Embryonic facial prominence (tissue), 1 donor: ENCODE data around the gene TCF7L2.

Experiments used
- DNase-seq: peaks from one replicate; pipeline ENCODE4 v3.0.0-alpha.2; 2016; ENCODE audit errors: extremely low spot score

TCF7L2 gene

DNA sequence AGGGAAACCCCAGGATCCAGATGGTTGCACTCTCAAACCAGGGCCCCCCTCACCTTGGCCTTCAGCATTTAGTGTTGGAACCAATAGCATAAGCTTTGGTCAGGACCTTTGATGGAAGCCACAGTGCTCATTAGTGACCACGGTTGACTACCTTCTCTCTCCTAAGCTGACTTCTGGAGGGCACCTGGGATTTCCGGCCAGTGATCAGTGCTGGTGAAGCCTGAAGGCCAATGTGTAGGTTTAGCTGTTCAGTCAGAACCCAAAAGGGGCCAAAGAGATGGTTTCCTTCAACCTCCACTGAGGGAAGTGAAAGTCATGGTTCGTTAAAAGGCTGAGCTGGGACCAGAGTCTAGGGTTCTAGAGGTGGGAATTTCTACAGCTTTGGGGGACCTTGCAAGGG lies 46.4 kb downstream of the TCF7L2 start:
- no peak for DNase-seq

DNA sequence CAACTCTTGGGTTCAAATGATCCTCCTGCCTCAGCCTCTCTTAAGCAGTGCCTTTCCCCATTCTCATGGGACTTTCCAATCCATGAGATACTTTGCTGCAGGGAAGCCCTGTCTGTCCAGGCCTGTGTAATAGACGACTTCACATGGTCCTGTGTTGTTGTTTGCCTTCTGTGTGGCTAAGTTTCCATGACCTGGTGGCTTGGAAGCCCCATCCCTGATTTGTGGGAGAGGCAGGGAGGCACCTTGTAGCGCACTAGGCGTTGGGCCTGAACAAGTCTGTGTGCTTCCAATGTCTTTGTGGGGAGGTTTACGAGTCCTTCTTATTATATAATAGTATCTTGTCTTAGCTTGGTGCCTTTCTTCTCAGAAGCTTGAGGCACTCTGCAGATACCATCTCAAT lies 49.1 kb downstream of the TCF7L2 start:
- no peak for DNase-seq

DNA sequence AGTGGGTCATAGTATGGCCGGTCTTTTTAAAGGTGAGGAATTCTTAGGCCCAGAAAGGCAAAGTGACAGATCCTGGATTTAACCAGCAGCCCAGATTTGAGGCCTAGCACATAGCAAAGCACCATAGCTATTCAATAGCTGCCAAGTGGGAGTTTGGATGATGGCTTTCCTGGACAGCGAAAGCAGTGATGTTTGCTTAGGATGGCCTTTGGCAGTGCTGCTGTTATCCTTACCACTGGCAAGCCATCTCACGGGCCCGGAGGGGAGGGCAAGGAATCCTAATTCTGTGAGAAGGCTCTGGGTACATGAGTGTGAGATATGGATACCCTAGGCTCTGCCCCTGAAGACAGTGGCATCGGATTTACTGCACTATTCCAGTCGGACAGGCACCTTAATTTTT lies 50.4 kb downstream of the TCF7L2 start:
- DNase-seq: no peak

DNA sequence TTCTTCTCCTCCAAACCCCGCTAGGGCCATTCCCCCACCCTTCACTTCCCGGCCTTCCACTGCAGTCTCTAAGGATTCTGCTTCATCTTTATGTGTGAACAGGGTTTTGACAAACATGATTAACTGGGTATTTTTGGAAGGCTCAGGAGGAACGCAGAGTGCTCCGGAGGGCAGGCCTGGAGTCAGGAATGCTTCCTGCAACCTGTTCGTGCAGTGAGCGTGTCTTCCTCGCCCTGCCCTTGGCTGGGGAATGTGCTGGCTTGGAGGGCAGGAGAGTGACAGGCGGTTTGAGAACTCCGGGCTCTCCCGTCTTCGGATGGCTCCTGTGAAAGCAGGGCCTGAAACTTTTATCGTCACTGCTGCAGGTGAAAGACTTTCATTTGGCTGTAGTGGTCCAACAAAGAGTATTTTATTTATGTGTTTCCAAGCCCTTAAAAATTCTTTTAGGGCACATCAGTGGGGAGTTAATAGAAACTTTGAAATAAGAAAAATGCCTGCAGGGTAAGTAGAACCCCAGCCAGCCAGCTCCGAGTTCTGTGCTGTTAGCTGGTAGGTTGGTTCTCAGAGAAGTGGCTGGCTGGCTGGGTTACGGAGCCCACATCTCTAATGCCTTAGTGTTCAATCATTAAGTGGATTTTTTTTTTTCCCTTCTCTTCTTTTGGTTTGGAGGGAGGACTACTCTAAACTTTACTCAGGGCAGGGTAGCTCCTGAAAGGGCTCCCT lies 51.0 kb downstream of the TCF7L2 start:
- peak; percentile 20 for DNase-seq

DNA sequence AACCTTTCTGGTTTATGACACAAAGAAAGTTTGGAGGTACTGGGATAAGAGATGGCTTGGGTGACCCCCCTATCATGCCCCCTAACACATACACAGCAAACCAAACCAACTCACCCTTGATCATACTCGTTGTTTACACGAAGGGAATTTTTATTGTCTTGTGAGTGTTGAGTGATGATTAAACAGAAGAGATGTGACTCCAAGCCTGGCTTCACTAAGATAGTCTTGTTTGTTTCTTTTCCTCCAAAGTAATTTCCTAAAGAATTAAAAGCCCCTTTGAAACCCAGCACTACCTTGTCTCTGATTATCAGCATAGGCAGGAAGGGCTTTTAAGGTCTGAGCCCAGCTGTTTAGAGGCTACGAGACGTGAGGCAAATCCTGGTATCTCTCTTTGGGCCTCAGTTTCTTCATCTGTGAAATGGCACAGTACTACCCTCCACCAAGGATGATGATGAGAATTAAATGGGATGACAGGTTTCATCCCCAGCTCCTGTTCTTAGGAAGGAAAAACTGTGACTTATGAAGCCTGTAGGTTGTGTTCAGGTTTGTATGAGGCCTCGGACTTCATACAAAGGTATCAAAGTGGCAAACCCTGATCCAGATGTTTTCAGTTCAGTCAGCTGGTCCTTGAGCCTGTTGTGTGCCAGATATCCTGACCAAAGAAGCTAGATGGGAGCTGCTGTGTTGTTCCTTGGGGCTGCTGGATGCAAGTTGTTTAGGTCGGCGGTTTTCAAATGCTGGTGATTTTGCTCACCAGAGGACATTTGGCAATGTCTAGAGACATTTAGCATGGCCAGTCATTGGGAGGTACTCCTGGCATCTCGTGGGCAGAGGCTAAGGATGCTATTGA lies 51.8 kb downstream of the TCF7L2 start:
- DNase-seq: no peak

DNA sequence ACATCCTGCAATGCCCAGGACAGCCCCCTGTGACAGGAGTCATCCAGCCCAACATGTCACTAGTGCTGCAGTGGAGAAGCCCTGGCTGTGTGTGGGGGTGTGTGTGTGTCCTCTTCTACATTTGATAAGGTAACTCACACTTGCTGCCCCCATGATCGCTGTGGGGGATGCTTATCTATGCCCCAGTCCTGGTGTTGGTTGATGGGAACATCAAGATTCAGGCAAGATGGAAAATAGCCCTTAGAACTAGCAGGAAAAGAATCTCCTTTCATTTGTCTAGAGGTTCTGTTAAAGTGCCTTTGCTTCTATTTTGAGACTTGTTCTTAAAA lies 52.4 kb downstream of the TCF7L2 start:
- DNase-seq: no peak

DNA sequence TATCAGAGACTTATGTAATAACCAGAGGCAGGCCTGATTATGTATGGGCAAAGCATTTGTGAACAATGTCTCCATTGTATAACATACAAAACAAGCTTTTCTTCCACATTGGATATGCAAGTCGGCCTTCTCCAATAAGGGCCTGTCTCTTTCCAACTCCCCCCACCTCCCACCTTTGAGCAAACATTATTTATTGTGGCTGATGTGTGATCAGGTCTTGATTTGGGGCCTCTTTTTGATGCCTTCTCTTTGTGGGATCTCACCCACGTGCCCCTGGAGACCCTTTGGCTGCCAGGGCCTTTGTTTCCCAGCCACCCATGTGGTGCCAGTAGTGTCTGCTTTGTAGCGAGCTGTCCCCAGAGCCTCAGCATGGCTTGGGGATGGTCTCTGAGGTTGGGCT lies 53.0 kb downstream of the TCF7L2 start:
- DNase-seq: no peak

DNA sequence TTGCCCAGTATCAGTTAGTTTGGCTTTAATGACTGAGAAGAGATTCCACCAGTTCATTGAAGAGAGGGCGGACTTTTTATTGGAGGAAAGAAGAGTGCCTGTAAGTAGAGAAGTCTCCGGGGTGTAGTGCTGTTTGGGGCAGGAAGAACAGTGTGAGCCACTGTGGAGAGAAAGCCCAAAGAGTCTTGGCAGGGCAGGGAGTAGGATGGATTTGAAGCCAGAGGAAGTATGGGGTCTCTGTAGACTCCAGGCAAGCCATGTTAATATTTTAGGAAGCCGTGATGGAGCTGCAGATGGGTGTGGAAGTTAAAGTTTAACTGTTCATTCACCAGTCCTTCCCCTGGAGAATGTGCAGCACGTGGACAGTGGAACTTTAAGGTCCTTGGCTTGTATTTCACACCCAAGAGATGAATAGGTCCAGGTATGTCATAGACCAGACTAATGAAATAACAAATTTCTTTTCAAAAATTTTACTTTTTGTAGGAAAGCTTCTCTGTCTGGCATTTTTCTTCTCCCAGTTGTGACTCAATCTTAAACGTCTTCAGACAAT lies 54.1 kb downstream of the TCF7L2 start:
- no peak for DNase-seq

DNA sequence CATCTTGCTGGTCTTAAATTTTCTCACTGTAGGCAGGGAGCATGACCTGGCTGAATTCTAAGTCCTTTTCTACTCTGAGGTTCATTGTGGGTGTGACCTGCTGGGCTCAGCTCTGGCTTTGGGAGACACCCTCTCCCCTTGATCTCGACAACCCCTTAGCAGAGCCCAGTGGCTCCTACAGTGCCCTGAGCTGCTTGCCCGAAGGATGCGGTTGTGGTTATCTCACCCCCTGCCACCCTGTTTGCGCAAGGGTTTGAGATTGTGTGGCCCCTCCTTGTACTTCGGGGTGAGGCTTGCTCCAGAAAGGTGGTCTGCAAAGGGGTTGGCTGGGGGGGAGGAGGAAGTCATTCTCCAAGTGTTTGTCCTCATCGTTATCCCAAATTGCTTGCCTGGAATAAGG lies 55.3 kb downstream of the TCF7L2 start:
- no peak for DNase-seq

DNA sequence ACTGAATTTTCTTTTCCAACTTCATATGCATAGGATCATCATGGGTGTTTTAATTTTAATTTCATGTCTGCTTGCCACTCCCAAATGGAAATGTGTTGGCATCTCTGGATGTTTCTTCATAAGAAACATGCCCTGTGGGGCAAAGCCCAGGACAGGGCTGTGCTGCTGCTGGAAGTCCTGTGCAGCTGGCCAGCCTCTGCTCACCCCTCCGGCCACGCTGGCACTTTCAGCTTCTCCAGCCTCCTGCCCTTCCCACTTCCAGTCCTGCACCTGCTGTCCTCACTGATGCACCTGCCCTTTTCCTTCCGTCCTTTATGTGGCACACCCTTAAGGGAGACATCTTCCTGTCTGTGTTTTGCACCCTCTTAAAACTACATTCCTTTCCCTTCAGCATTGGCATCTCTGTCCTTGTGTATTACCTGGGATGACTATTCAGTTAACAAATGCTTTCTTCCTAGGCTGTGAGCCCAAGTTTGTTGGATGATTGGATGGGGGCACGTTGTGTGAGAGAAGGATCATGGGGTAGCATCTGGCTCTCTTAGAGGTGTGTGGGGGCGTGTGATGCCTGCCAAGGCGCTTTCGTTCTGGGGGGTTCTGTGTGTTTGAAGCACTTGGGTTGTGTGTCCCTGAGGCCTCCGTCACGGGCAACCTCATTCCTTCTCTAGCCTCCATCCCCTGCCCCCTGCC lies 56.8 kb downstream of the TCF7L2 start:
- no peak for DNase-seq

DNA sequence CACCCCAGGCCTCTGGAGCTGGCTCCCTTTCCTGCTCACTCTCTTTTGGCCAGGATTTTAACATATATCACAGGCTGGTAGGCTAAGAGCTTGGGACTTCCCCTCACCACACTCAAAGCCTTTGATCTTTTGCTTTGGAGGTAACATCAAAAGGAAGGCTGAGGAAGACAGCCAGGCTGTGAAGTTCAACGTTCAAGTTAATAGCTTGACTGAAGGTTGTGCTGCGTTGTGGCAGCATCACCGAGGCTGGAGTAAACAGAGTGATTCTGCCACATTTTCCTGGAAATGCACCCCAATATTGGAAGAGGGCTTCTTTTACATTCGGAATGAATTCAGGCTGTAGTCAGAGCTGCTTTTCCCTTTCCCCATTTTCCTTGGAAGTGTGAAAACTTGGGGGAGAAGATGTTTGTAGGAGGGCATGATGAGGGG lies 57.3 kb downstream of the TCF7L2 start:
- no peak for DNase-seq

DNA sequence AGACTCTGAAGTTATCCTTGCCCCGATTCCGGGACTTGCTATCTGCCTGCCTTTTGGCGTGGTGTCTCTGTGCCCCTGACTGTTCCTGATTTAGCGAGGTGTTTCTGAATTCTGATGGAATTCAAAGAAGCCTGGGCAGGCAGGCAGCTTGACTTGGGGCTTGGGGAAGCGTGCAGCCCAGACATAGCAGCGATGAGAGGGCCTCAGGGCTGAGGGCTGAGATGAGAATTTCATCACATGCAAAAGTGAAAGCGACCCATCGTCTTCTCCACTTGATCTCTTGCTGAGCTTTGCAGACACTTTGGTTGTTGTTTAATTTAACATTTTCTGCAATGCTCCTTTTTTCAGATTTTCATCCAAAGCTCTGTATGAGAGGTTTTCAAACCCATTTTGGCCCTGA lies 57.8 kb downstream of the TCF7L2 start:
- DNase-seq: no peak

DNA sequence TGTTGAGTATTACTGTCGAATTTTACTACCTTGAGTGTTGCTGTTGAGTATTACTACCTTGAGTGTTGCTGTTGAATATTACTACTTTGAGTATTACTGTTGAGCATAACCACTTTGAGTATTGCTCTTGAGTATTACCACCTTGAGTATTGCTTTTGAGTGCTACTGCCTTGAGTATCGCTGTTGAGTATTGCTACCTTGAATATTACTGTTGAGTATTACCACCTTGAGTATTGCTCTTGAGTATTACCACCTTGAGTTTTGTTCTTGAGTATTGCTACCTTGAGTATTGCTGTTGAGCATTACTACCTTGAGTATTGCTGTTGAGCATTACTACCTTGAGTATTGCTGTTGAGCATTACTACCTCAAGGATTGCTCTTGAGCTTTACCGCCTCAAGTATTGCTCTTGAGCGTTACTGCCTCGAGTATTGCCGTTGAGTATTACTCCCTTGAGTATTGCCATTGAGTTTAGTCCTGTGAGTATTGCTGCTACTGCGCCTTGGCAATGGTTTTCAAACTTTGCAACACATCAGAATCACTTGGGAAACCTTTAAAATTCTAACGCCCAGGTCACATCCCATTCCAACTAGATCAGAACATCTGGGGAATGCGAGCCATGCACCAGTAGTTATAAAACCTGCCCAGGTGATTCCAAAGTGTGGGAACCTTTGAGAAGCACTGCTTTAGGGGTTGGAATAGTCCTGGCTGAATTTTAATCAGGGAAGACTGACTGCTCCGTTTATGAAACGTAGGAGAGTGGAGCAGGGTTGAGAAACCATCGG lies 61.7 kb downstream of the TCF7L2 start:
- DNase-seq: no peak

DNA sequence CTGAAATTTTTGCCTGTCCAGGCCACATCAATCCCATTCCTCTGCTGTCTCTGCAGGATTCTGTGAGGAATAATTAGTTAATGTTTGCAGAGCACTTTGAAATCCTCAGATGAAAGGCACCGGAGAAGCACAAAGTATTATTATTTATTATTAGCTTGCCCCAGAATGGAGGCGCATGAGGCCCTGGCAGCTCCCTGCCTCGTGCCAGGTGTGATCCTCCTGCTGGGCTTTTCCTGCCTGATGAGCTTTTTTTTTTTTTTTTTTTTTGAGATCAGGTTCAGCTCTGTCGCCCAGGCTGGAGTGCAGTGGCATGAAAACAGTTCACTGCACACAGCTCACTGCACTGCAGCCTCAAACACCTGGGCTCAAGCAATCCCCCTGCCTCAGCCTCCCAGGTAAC lies 65.2 kb downstream of the TCF7L2 start:
- DNase-seq: no peak

DNA sequence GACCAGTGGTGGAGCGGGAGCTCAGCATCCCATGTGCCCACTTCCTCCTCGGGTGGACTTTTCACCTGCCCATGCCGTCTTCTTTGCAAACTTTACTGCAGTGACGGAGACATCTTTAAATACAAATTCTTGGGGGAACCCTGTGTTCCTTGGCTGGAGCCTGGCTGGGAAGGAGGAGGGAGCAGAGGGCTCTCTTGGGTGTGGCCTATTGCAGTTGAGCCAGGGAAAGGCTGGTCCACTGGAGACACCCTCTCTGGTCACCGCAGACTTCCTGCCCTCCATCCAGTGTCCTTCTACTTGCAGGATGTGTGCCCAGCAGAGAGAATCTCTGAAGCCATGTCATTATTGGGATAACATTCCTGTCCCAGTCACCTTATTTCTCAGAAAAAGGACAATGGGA lies 67.3 kb downstream of the TCF7L2 start:
- DNase-seq: no peak

DNA sequence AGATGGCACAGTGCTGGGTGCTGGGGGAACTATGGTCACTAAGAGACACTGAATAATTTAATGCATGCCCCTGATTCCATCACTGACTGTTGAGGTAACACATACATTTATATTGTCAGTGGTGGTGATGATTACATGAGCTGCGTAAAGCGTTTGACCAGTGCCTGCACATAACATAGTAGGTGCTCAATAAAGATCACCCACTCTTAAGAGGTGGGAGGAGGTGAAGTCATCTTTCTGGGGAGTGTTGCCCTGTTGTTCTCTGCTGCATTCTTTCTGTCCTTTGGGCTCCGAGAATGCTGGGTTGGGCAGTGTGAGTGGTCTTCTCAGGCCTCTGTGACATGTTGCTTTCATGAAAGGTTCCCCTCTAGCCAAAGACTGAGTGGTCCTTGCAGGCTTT lies 68.0 kb downstream of the TCF7L2 start:
- DNase-seq: no peak

DNA sequence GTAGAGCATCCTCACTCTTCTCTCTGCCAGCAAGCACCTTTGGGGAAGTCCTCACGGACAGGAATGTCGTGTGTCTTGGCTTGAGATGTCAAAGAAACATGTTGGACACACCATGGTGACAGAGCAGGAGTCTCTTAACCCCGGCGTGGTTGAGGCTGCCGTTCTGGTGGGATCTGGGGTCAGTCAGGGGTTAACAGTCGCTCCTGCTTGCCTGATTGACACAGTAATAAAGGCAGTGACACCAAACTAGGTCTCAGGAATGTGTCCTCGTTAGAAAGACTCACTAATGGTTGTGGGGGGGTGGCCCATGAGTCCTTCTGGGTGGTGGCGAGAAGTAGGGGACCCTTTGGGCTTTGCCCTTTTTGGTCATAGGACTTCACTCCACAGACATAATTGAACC lies 69.0 kb downstream of the TCF7L2 start:
- no peak for DNase-seq

DNA sequence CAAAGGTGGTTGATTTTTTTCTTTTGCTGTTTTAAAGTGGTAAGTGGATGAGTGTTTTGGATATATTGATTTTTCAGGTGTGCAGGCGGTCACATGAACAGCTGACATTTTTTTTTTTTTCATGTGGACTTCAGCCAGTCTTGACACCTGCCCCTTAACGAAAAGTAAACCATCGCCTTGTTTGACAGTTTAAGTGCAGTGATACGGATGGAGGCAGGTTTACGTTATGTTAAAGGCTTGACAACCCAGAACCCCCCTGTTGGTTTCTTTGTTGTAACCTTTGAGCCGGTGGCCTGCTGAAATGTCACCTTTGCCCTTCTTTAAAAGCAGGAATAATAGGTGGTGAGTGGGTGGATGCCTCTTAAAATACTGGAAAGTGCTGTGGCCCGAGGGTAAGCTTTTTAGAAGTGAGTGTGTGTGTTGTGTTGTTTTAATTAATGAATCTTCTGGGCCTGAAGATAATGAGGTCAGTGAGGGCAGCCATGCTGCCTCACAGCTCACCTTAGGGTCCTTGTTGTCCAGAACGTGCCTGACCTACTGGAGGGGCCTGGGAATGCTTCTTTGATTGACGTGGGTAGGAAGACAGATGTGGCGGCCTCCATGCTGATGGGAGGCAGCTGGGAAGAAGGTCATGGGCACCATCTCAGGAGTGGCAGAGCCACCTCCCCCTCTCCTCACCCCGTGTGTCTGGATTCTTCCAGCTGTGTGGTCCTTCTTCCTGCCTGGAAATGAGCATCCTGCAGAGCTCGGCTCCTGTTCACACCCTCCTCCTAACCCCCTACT lies 69.8 kb downstream of the TCF7L2 start:
- no peak for DNase-seq

DNA sequence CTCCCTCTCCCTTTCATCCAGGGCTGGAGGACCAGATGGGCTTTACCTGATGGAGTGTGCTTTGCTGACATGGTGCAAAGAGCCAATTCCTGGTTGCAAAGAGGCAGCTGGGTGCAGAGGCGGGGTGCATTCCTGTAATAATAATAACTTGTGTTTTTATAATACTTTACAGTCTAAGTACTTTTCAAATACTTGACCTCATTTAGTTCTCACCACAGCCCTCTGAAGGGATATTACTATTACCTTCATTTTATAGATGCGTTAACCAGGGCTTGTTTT lies 70.4 kb downstream of the TCF7L2 start:
- DNase-seq: no peak

DNA sequence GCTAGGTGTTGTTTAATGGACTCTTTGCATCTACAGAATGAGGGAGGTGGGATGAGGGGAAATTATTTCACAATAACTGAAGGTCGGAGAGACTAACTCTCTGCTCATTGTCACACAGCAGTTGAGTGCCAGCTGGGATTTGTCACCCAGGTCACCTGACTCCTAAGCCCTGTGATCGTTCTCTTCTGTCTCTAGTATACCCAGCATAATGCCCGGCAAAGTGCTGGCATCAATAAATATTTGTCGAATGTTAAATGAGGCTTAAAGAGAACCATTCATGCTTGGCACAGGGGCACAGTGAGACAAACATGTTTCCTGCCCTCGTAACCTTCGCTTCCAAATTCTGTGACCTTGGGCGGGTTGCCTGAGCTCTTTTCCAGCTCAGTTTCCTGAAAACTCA lies 70.8 kb downstream of the TCF7L2 start:
- no peak for DNase-seq
